A673 (cell line): ENCODE results near the gene BHLHE23. TPM values are rescaled to one million over a fixed set of nuclear protein-coding genes. Genes with fewer than 3 reads are reported as not detected.
"Not testable (repeated sequence)": the region's sequence is repeated elsewhere in the genome, so short reads cannot be mapped to it uniquely, and the experiment has no call there.

Experiments
- BruUV-seq: library from RNA; stranded (reverse); fragments of 400-500 nt; replicated peaks from 2 replicates; lab custom pipeline; 2021; lab: Mats Ljungman, UMichigan
- CTCF ChIA-PET: fragments of 300-600 bp; sonication (Branson Sonifier 250); formaldehyde crosslinking; loops from one replicate; lab custom pipeline; 2022; ENCODE audit warnings: antibody characterized with exemption; lab: Charles Lee
- POLR2A ChIA-PET: fragments of 300-600 bp; sonication (Branson Sonifier 250); formaldehyde crosslinking; loops from one replicate; lab custom pipeline; 2022; ENCODE audit warnings: antibody characterized with exemption; ENCODE audit not compliant: low non-redundant PET; lab: Charles Lee
- DNase-seq: peaks from one replicate; pipeline ENCODE4 v3.0.0-alpha.2; 2015; ENCODE audit warnings: low spot score
- H3K27ac ChIP-seq: fragments of 200-600 bp; sonication (generic); 2 replicates; pipeline ENCODE4 v1.5.1; 2016; ENCODE audit warnings: mixed run types, low read depth, mild to moderate bottlenecking, mixed read lengths, antibody characterized with exemption, low read length; ENCODE audit not compliant: poor library complexity, severe bottlenecking
- H3K27me3 ChIP-seq: fragments of 200-600 bp; sonication (generic); replicated peaks from 2 replicates; pipeline ENCODE4 v1.6.1; 2017; ENCODE audit warnings: mixed run types, low read depth, mild to moderate bottlenecking, mixed read lengths, antibody characterized with exemption, low read length; ENCODE audit not compliant: insufficient read depth, poor library complexity
- H3K36me3 ChIP-seq: fragments of 200-600 bp; sonication (generic); 2 replicates; pipeline ENCODE4 v1.6.1; 2016; ENCODE audit warnings: mixed run types, mild to moderate bottlenecking, mixed read lengths, antibody characterized with exemption, low read length; ENCODE audit not compliant: insufficient read depth, poor library complexity, severe bottlenecking
- H3K4me1 ChIP-seq: fragments of 200-600 bp; sonication (generic); 2 replicates; pipeline ENCODE4 v1.6.1; 2017; ENCODE audit warnings: mixed run types, mild to moderate bottlenecking, mixed read lengths, antibody characterized with exemption, low read length; ENCODE audit not compliant: insufficient read depth, poor library complexity, severe bottlenecking
- H3K4me3 ChIP-seq: fragments of 200-600 bp; sonication (generic); 2 replicates; pipeline ENCODE4 v1.5.1; 2016; ENCODE audit warnings: low read depth, mixed run types, mild to moderate bottlenecking, mixed read lengths, low read length; ENCODE audit not compliant: poor library complexity, severe bottlenecking
- H3K9me3 ChIP-seq: fragments of 200-600 bp; sonication (generic); 2 replicates; pipeline ENCODE4 v1.6.1; 2016; ENCODE audit warnings: mixed run types, low read depth, mild to moderate bottlenecking, mixed read lengths, antibody characterized with exemption, low read length; ENCODE audit not compliant: poor library complexity, severe bottlenecking
- CTCF ChIP-seq: fragments of 300-800, 200-600 bp; sonication (generic); conservative IDR thresholded peaks from 2 replicates; pipeline ENCODE4 v1.5.1; 2017; ENCODE audit warnings: low read depth, mild to moderate bottlenecking, antibody characterized with exemption, low read length, moderate library complexity, mixed read lengths
- EZH2 ChIP-seq: fragments of 200-600 bp; sonication (generic); IDR thresholded peaks from 2 replicates; pipeline ENCODE4 v1.6.1; 2017; ENCODE audit warnings: borderline replicate concordance, low read depth, mild to moderate bottlenecking, mixed read lengths, antibody characterized with exemption, low read length; ENCODE audit not compliant: poor library complexity, severe bottlenecking
- intact Hi-C: fragments of 100-400 bp; cut with micrococcal nuclease; formaldehyde crosslinking; loops from one replicate; pipeline ENCODE4 v1.10.0; 2022; ENCODE audit not compliant: unreplicated experiment
- total RNA-seq: library from RNA; stranded (reverse); gene quantifications from 2 replicates; pipeline ENCODE4 v1.2.3, GENCODE V29; 2021

The BHLHE23 gene
- total RNA-seq, 1 experiment from 2014 or later, result not detected

- no peaks in the 10 kb centered on the region for H3K27me3 ChIP-seq
- no peak overlapping the region for H3K4me3 ChIP-seq
- no peak for TF ChIP-seq EZH2
- TF ChIP-seq CTCF, result no peak
- no TSS peak for BruUV-seq
- H3K27ac ChIP-seq, result no peak overlapping the region
- H3K9me3 ChIP-seq, result no peaks in the 10 kb centered on the region
- intact Hi-C loops, result no loop called here
- ChIA-PET CTCF (no interaction called here), POLR2A (no interaction called here)
- no peaks in the 10 kb centered on the region for H3K4me1 ChIP-seq
- no peak for DNase-seq
- no peaks in the 10 kb centered on the region for H3K36me3 ChIP-seq
Measured at GRCh38 chr20:62961310-62961783, 45.4 kb downstream of the BHLHE23 start.

GRCh38 chr20:62960446-62961309, 46.1 kb downstream of the BHLHE23 start:
- H3K9me3 ChIP-seq, DNase-seq, intact Hi-C loops, H3K36me3 ChIP-seq, H3K4me1 ChIP-seq, H3K27me3 ChIP-seq, POLR2A ChIA-PET, H3K4me3 ChIP-seq, BruUV-seq, H3K27ac ChIP-seq: not testable (repeated sequence)
- CTCF ChIA-PET, result interaction anchor here (0.7 kb wide), 1 partner anchor 12 kb away, joined by 3 read pairs; no protein-coding TSS in a partner anchor

- CTCF ChIA-PET, result interaction anchor here (0.7 kb wide), 1 partner anchor 12 kb away, joined by 3 read pairs; no protein-coding TSS in a partner anchor
- no peak for DNase-seq
- intact Hi-C loops, result no loop called here
- Histone ChIP-seq H3K4me3 (no peak overlapping the region), H3K27ac (no peak overlapping the region), H3K9me3 (no peaks in the 10 kb centered on the region), H3K4me1 (no peaks in the 10 kb centered on the region), H3K27me3 (no peaks in the 10 kb centered on the region), H3K36me3 (no peaks in the 10 kb centered on the region)
- TF ChIP-seq CTCF (no peak), EZH2 (no peak)
- no TSS peak for BruUV-seq
- POLR2A ChIA-PET, result no interaction called here
Measured at GRCh38 chr20:62959998-62960436, 46.7 kb downstream of the BHLHE23 start.
